Esophagus muscularis mucosa (tissue), 4 donors: ENCODE data around the gene FKBP1A. TPM values are rescaled to one million over a fixed set of nuclear protein-coding genes. Genes with fewer than 3 reads are reported as not detected.
A peak's percentile ranks its signal among the peaks of the same experiment; 100 is the strongest.

Experiments
- DNase-seq: peaks from one replicate; pipeline ENCODE4 v3.0.0-alpha.2; 2017; ENCODE audit errors: extremely low spot score
- H3K27ac ChIP-seq, 4 donors: fragments of 200-600 bp; sonication (generic); replicated peaks in 1 of 4; 1 replicate in 3 of 4; 2 replicates in 1 of 4; pipeline ENCODE4 v1.5.1; 2016 to 2019; ENCODE audit warnings: mild to moderate bottlenecking in 1 of 4
- H3K27me3 ChIP-seq, 4 donors: fragments of 200-600 bp; sonication (generic); one replicate each; pipeline versions ENCODE4 v1.5.1 to v1.6.0; 2016 to 2019
- H3K36me3 ChIP-seq, 4 donors: fragments of 200-600 bp; sonication (generic); one replicate each; pipeline ENCODE4 v1.5.1; 2016 to 2019
- H3K4me1 ChIP-seq, 4 donors: fragments of 200-600 bp; sonication (generic); one replicate each; pipeline ENCODE4 v1.5.1; 2016 to 2019
- H3K4me3 ChIP-seq, 4 donors: fragments of 200-600 bp; sonication (generic); 1 replicate in 2 of 4; 2 replicates in 2 of 4; pipeline ENCODE4 v1.5.1; 2016 to 2019; ENCODE audit warnings: mild to moderate bottlenecking in 4 of 4, moderate library complexity in 1 of 4
- H3K9me3 ChIP-seq, 4 donors: fragments of 200-600 bp; sonication (generic); 1 replicate in 3 of 4; 2 replicates in 1 of 4; pipeline ENCODE4 v1.5.1; 2016 to 2019
- EP300 ChIP-seq: sonication (generic); formaldehyde crosslinking; IDR thresholded peaks from one replicate; pipeline ENCODE4 v1.6.1; 2017; ENCODE audit warnings: antibody characterized with exemption
- POLR2A ChIP-seq: fragments of 450-650 bp; IDR thresholded peaks from one replicate; pipeline ENCODE4 v1.6.1; 2017; ENCODE audit warnings: antibody characterized with exemption, moderate library complexity, mild to moderate bottlenecking, low read depth
- POLR2AphosphoS5 ChIP-seq, 2 donors: sonication (generic); formaldehyde crosslinking; IDR thresholded peaks; one replicate each; pipeline ENCODE4 v1.6.1; 2017; ENCODE audit warnings: antibody characterized with exemption in 2 of 2
- WGBS: methylation state at CpG from one replicate; pipeline ENCODE4 v1.1.5; 2018; 5-methylcytosine and 5-hydroxymethylcytosine counted together
- intact Hi-C: fragments of 100-400 bp; cut with DNase I; formaldehyde crosslinking; loops from one replicate; pipeline ENCODE4 v1.15.1; 2023
- total RNA-seq, 4 donors: library from RNA; depleted of rRNA; stranded (reverse); fragments of >200 nt; gene quantifications; one replicate each; pipeline versions ENCODE4 v1.1.0 to v1.2.1, GENCODE V29; 2016
- TF ChIP-seq, protein P1 (sequence below), 3 experiments: fragments of 200-600 bp in 2 of 3; fragments of 450-650 bp in 1 of 3; sonication (generic) in 2 of 3; IDR thresholded peaks; one replicate each; pipeline ENCODE4 v1.5.1; 2017 to 2019; ENCODE audit warnings: antibody characterized with exemption in 3 of 3, mild to moderate bottlenecking in 2 of 3, moderate library complexity in 1 of 3

The FKBP1A gene
- total RNA-seq, 4 donors from 2014 or later, result 84.3 to 99.2 (median 89.8) TPM

DNA sequence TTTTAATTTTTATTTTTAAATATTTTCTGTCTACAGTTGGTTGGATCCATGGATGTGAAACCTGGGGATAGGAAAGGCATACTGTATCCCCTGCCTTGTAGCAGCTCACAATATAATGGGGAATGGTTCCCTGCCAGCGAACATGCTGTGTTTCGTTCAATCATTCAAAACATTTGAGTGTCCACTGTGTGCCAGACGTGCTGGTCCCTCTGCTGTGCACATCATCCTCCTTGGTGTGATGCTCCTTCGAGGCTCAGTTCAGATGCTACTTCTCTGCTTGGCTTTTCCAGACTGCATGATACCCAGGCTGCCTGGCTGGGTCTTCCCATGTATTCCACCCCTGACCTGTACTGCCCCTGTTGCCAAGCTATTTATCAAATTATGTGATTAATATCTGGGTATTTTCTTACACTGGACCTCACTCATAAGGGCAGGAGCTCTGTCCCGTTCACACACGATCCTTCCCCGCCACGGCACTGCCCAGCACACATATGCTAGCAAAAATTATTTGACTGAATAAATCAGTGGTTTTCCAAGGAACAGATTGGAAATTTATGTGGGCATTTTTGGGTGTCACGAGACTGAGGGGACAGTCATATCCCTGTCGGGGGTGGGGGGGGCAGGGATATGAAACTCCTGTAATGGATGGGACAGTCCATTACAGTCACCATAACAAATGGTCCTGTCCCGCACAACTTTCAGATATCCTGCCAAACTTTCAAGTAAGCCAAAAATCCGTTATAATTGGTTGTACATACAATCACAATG lies 68.8 kb downstream of the FKBP1A start:
- intact Hi-C loops, result no loop called here
- Histone ChIP-seq H3K4me3 (peak overlapping the region in 1 of 4 donors; percentile 70), H3K27me3 (peaks cover 0 to 9% (median 0%) of the 10 kb centered on the region in 4 donors), H3K9me3 (no peaks in the 10 kb centered on the region), H3K36me3 (peaks cover 0 to 3% (median 0%) of the 10 kb centered on the region in 4 donors), H3K27ac (peak overlapping the region; percentile 93 to 99 (median 96)), H3K4me1 (peaks cover 45 to 60% (median 53%) of the 10 kb centered on the region in 4 donors)
- WGBS, result 68% methylated on average over 12 of the region's 12 CpGs
- no peak for DNase-seq
- TF ChIP-seq, protein P1, sequence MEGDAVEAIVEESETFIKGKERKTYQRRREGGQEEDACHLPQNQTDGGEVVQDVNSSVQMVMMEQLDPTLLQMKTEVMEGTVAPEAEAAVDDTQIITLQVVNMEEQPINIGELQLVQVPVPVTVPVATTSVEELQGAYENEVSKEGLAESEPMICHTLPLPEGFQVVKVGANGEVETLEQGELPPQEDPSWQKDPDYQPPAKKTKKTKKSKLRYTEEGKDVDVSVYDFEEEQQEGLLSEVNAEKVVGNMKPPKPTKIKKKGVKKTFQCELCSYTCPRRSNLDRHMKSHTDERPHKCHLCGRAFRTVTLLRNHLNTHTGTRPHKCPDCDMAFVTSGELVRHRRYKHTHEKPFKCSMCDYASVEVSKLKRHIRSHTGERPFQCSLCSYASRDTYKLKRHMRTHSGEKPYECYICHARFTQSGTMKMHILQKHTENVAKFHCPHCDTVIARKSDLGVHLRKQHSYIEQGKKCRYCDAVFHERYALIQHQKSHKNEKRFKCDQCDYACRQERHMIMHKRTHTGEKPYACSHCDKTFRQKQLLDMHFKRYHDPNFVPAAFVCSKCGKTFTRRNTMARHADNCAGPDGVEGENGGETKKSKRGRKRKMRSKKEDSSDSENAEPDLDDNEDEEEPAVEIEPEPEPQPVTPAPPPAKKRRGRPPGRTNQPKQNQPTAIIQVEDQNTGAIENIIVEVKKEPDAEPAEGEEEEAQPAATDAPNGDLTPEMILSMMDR (IDR thresholded peaks at IDR 0.05), result no peak
- TF ChIP-seq POLR2A (no peak), EP300 (no peak), POLR2AphosphoS5 (IDR thresholded peaks at IDR 0.05) (no peak)

DNA sequence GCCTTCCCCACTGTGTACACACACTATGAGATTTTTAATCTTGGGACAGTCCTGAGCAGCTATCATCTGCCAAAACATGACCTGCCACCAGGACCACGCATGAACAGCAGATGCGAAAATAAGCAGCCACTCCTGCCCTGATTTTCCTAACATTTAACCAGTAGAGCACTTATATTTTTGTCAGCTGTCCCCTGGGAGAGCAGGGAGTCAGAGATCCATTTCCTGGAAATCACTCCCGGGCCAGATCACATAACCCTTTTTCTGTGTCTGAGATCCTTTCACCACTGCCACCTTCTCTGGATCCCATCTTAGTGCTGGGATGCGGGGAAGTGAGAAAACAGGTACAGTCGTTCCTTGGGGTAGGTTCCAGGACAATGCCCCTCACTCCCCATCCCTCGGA lies 69.6 kb downstream of the FKBP1A start:
- no peaks in the 10 kb centered on the region for H3K9me3 ChIP-seq
- peaks cover 38 to 52% (median 46%) of the 10 kb centered on the region in 4 donors for H3K4me1 ChIP-seq
- TF ChIP-seq POLR2A (no peak), POLR2AphosphoS5 (IDR thresholded peaks at IDR 0.05) (no peak), EP300 (no peak)
- TF ChIP-seq, protein P1 (IDR thresholded peaks at IDR 0.05), result no peak
- H3K4me3 ChIP-seq, result no peak overlapping the region
- peak overlapping the region; percentile 46 to 99 (median 96) for H3K27ac ChIP-seq
- intact Hi-C loops, result no loop called here
- DNase-seq, result no peak
- peaks cover 0 to 9% (median 0%) of the 10 kb centered on the region in 4 donors for H3K27me3 ChIP-seq
- no peaks in the 10 kb centered on the region for H3K36me3 ChIP-seq
- WGBS, result 62% methylated on average over 6 of the region's 6 CpGs

DNA sequence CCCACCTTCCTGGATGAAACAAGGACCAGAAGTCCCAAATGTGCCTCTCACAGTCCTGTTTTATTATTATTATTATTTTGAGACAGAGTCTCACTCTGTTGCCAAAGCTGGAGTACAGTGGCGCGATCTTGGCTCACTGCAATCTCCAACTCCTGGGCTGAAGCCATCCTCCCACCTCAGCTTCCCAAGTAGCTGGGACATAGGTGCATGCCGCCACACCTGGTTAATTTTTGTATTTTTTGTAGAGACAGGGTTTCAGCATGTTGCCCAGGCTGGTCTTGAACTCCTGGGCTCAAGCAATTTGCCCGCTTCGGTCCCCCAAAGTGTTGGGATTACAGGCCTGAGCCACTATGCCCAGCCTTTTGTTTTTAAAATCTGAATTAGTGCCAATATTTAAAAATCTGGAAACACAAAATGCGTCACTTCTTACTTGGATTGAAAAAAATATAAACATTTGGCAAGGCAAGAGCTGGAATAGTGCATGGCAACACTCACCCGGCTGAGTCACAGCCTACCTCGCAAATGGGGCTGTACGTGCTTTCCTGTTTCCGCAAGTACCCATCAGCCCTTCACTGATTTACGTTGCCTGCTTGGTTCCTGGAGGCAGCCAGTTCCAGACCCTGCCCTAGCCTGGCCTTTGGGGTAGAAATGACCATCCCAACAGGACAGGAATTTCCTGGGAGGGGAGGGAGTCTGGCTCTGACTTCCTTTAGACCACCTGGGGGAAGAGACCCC lies 70.2 kb downstream of the FKBP1A start:
- Histone ChIP-seq H3K4me3 (no peak overlapping the region), H3K9me3 (no peaks in the 10 kb centered on the region), H3K36me3 (no peaks in the 10 kb centered on the region), H3K4me1 (peaks cover 32 to 47% (median 40%) of the 10 kb centered on the region in 4 donors), H3K27ac (peak overlapping the region; percentile 46 to 99 (median 96)), H3K27me3 (peaks cover 0 to 9% (median 0%) of the 10 kb centered on the region in 4 donors)
- DNase-seq, result no peak
- intact Hi-C loops, result no loop called here
- TF ChIP-seq POLR2AphosphoS5 (IDR thresholded peaks at IDR 0.05) (peak; percentile 67 to 71), POLR2A (no peak)
- WGBS, result 65% methylated on average over 11 of the region's 11 CpGs

DNA sequence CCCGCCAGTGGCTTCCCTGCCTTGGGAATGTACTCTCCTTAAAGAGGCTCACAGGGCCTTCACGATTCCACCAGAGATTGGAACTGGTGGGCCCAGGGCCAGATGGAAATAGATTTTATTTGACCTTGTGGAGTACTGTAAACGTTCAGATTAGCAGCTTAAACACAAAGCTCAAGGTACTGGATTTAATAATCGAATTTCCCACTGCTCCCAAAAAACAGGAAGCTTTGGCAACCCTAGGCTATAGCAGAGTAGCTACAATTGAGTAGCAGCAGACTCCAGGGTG lies 71.3 kb downstream of the FKBP1A start:
- intact Hi-C loops, result no loop called here
- Histone ChIP-seq H3K4me3 (no peak overlapping the region), H3K36me3 (no peaks in the 10 kb centered on the region), H3K27ac (peak overlapping the region in 3 of 4 donors; percentile 46 to 63 (median 62)), H3K4me1 (peaks cover 21 to 36% (median 29%) of the 10 kb centered on the region in 4 donors), H3K27me3 (peaks cover 0 to 9% (median 0%) of the 10 kb centered on the region in 4 donors), H3K9me3 (no peaks in the 10 kb centered on the region)
- no peak for DNase-seq
- TF ChIP-seq, protein P1 (IDR thresholded peaks at IDR 0.05), result no peak
- no peak for TF ChIP-seq EP300
- TF ChIP-seq POLR2A, result no peak
- no peak for TF ChIP-seq POLR2AphosphoS5 (IDR thresholded peaks at IDR 0.05)
- 43% methylated on average over 4 of the region's 4 CpGs for WGBS

DNA sequence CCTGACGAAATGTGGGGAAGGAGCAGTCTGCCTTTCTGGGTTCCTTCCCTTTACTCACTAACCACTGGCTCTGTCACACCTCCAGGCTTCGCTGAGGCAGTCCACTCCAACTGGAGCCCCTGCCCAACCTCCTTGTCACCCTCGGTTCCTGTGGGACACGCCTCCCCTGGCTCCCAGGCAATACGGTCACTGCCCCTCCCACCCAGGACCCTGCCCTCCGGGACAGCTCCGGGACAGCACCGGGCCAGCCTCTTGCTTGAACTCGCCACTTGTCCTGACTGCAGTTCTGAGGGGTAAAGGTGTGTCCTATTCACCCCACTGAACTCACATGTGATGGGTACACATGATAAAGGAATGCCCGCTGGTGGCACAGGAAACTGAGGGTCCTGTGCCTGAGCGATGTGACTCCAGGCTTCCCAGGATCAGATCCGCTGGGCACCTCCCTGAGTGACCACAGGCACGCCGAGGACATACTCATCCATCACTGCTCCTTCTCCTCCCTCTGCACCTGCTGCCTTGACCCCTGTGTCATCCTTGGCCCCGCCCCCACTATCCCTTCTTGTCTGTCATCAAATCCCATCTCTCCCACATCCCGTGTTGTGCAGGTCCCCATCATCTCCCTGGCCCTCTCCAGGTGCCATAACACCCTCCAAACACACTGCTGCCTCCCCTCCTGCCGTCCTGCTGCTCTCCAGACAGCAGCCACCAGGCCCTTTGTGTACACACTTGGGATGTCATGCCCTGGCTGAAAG lies 71.8 kb downstream of the FKBP1A start:
- TF ChIP-seq POLR2A (no peak), POLR2AphosphoS5 (IDR thresholded peaks at IDR 0.05) (no peak), EP300 (no peak)
- TF ChIP-seq, protein P1 (IDR thresholded peaks at IDR 0.05), result no peak
- no peaks in the 10 kb centered on the region for H3K9me3 ChIP-seq
- peaks cover 16 to 31% (median 24%) of the 10 kb centered on the region in 4 donors for H3K4me1 ChIP-seq
- DNase-seq, result no peak
- no peak overlapping the region for H3K4me3 ChIP-seq
- H3K27ac ChIP-seq, result peak overlapping the region in 1 of 4 donors; percentile 62
- WGBS, result 59% methylated on average over 16 of the region's 17 CpGs
- intact Hi-C loops, result no loop called here
- H3K27me3 ChIP-seq, result peaks cover 0 to 9% (median 0%) of the 10 kb centered on the region in 4 donors
- no peaks in the 10 kb centered on the region for H3K36me3 ChIP-seq
